Activated CD8-positive, alpha-beta T cell treated with anti-CD3 and anti-CD28 coated beads, Interleukin-2, amount 10 ng/mL, durations not matched to agents 7 days and 5 days (primary cell): Measurements from ENCODE around the gene FAM193A. TPM values are rescaled to one million over a fixed set of nuclear protein-coding genes. Genes with fewer than 3 reads are reported as not detected.
A peak's percentile ranks its signal among the peaks of the same experiment; 100 is the strongest.
"Not testable (repeated sequence)": the region's sequence is repeated elsewhere in the genome, so short reads cannot be mapped to it uniquely, and the experiment has no call there.

Source experiments
- ATAC-seq: fragments of 150-1000 bp; cut with Tn5 transposase; one replicate; pipeline ENCODE4 v1.10.0; 2021; ENCODE audit warnings: moderate library complexity
- CTCF ChIA-PET: fragments of 350-600 bp; sonication (Branson Sonifier 250); formaldehyde crosslinking; loops from one replicate; lab custom pipeline; 2021; ENCODE audit warnings: antibody characterized with exemption; lab: Charles Lee
- POLR2A ChIA-PET: fragments of 350-600 bp; sonication (Branson Sonifier 250); formaldehyde crosslinking; loops from one replicate; lab custom pipeline; 2021; ENCODE audit warnings: antibody characterized with exemption; lab: Charles Lee
- DNase-seq: peaks from one replicate; pipeline ENCODE4 v3.0.0-alpha.2; 2020
- H3K27ac Mint-ChIP-seq: one replicate; pipeline ENCODE4 v1.8.0; 2021; ENCODE audit warnings: mild to moderate bottlenecking, mixed read lengths
- H3K27me3 Mint-ChIP-seq: one replicate; pipeline ENCODE4 v1.8.0; 2021; ENCODE audit warnings: low read depth, mixed read lengths
- H3K36me3 Mint-ChIP-seq: one replicate; pipeline ENCODE4 v1.8.0; 2021; ENCODE audit warnings: low read depth, mixed read lengths
- H3K4me1 Mint-ChIP-seq: one replicate; pipeline ENCODE4 v1.8.0; 2021; ENCODE audit warnings: low read depth, mixed read lengths
- H3K4me3 Mint-ChIP-seq: one replicate; pipeline ENCODE4 v1.8.0; 2021; ENCODE audit warnings: mild to moderate bottlenecking, mixed read lengths
- H3K9me3 Mint-ChIP-seq: one replicate; pipeline ENCODE4 v1.8.0; 2022; ENCODE audit warnings: mixed read lengths; ENCODE audit not compliant: insufficient read depth
- total RNA-seq, 2 experiments: library from RNA; stranded (reverse); gene quantifications; one replicate each; pipeline ENCODE4 v1.2.3, GENCODE V29; 2021

Gene FAM193A
- total RNA-seq, 2 experiments from 2014 or later, result 31.9 to 33.0 TPM

DNA sequence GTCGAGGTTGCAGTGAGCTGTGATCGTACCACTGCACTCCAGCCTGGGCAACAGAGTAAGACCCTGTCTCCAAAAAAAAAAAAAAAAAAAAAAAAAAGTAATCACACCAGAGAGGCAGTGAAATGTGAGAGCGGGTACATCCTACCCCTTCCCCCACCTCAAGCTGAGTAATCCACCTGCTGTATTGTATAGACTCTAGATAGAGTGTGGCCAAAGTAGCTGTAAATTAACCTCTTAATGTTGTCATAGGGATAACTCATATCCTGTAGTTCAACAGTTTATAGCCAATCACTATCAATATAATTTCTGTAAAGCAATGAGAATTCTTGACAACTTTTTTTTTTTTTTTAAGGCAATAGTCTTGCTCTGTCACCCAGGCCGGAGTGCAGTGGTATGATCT lies 188.9 kb downstream of the FAM193A start:
- Mint-ChIP-seq H3K27me3 (no peaks in the 10 kb centered on the region), H3K4me3 (no peak overlapping the region), H3K36me3 (peaks cover 20% of the 10 kb centered on the region), H3K9me3 (no peaks in the 10 kb centered on the region), H3K27ac (no peak overlapping the region), H3K4me1 (peaks cover 6% of the 10 kb centered on the region)
- ATAC-seq (no peak), DNase-seq (no peak)
- CTCF ChIA-PET, result interaction anchor here (0.9 kb wide), 1 partner anchor 210 kb away, joined by 4 read pairs; no protein-coding TSS in a partner anchor
- POLR2A ChIA-PET, result no interaction called here

DNA sequence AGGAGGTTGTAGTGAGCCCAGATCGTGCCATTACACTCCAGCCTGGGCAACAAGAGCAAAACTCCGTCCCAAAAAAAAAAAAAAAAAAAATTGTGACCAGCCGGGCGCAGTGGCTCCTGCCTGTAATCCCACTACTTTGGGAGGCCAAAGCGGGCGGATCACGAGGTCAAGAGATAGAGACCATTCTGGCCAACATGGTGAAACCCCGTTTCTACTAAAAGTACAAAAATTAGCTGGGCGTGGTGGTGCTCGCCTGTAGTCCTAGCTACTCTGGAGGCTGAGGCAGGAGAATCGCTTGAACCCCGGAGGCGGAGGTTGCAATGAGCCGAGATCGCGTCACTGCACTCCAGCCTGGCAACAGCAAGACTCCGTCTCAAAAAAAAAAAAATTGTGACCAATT lies 190.4 kb downstream of the FAM193A start:
- peaks cover 19% of the 10 kb centered on the region for H3K36me3 Mint-ChIP-seq
- CTCF ChIA-PET, result interaction anchor here (0.8 kb wide), 1 partner anchor 29 kb away, joined by 3 read pairs; the partner anchor contains the start of gene TNIP2
- H3K4me3 Mint-ChIP-seq, H3K27me3 Mint-ChIP-seq, POLR2A ChIA-PET, H3K4me1 Mint-ChIP-seq, H3K9me3 Mint-ChIP-seq, DNase-seq, H3K27ac Mint-ChIP-seq, ATAC-seq: not testable (repeated sequence)

DNA sequence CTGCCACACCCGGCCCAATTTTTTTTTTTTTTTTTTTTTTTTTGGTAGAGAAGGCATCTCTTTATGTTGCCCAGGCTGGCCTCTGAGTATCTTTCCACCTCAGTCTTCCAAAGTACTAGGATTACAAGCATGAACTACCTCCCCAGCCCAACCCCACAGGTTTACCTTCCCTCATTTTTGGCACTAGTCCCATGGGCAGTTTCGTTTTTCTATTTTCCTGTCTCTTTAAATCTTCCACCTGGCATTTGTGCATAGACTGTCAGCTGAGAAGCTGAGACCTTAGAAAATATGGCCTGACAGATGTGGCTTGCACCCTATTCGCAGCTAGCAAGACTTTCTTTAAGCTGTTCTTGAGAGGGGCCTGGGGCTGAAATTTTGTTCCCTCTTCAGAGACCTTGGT lies 191.8 kb downstream of the FAM193A start:
- peaks cover 23% of the 10 kb centered on the region for H3K36me3 Mint-ChIP-seq
- ATAC-seq (no peak), DNase-seq (no peak)
- POLR2A ChIA-PET, result no interaction called here
- no peaks in the 10 kb centered on the region for H3K9me3 Mint-ChIP-seq
- H3K27me3 Mint-ChIP-seq, result no peaks in the 10 kb centered on the region
- H3K27ac Mint-ChIP-seq, result no peak overlapping the region
- CTCF ChIA-PET, result no interaction called here
- H3K4me1 Mint-ChIP-seq, result peaks cover 6% of the 10 kb centered on the region
- no peak overlapping the region for H3K4me3 Mint-ChIP-seq

DNA sequence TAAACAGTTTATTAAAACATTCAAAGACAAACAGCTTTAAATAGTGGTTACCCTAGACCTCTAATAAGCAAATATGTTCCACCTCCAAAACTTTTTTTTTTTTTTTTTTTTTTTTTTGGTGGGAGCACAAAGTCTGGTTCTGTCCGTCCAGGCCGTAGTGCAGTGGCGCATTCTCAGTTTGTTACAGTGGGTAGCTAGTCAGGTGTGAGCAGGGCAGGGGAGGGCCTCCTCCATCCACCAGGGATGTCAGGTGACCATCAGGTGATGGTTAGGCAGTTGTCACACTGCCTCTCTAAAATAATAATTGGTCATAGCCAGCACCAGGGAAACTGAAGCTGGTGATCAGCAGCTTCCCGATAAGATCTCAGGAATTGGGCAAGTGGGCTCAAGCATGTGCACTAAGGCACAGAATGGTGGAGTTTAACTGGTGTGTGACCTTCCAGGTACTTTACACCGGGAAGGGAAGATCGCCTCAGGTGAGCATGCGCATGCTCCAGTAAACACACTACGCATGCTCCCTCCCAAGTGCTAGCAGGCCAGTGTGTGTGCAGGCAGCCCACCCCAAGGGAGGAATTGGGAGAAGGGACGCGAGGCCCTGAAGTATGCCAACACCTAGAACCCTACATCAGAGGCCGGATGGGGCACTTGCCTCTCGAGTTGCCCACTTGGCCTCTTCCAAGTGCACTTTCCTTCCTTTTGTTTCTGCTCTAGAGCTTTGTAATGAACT lies 192.5 kb downstream of the FAM193A start:
- ChIA-PET POLR2A (no interaction called here), CTCF (no interaction called here)
- no peaks in the 10 kb centered on the region for H3K9me3 Mint-ChIP-seq
- no peak overlapping the region for H3K27ac Mint-ChIP-seq
- ATAC-seq (no peak), DNase-seq (no peak)
- no peak overlapping the region for H3K4me3 Mint-ChIP-seq
- H3K36me3 Mint-ChIP-seq, result peaks cover 28% of the 10 kb centered on the region
- H3K27me3 Mint-ChIP-seq, result no peaks in the 10 kb centered on the region
- H3K4me1 Mint-ChIP-seq, result peaks cover 3% of the 10 kb centered on the region

DNA sequence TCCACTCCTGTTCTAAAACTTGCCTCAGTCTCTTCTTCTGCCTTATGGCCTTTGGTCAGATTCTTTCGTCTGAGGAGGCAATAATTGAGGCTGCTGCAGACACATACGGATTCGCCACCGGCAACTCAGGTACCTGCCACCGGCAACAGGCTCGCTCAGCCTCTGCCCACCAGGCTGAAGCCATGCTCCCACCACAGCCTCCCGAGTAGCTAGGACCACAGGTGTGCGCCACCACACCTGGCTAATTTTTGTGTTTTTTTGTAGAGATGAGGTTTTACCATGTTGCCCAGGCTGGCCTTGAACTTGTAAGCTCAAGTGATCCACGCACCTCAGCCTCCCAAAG lies 193.1 kb downstream of the FAM193A start:
- Mint-ChIP-seq H3K27me3 (no peaks in the 10 kb centered on the region), H3K36me3 (peaks cover 31% of the 10 kb centered on the region), H3K9me3 (peaks cover 3% of the 10 kb centered on the region), H3K4me1 (no peaks in the 10 kb centered on the region), H3K4me3 (no peak overlapping the region), H3K27ac (no peak overlapping the region)
- DNase-seq (no peak), ATAC-seq (no peak)
- CTCF ChIA-PET, result no interaction called here
- POLR2A ChIA-PET, result no interaction called here

DNA sequence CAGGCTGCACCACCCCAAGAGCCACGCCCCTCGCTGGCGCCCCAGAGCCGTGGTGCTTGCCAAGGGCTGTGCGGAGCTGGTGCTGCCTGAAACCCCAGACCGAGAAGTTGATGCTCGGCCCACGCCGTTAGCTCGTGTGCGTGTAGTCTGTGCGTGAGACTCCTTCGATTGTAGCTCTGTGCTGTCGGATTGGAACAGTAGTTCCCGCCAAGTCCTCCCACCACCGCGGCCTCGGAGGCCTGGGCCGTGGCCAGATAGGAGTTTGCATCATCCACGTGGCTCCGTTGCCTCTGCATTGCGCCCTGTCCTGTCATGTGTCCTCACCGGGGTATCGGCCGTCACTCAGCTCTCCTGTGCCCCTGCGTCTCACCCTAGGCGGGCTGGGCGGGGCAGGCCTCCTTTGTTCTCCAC lies 195.5 kb downstream of the FAM193A start:
- Mint-ChIP-seq H3K27me3 (no peaks in the 10 kb centered on the region), H3K4me3 (no peak overlapping the region), H3K9me3 (peaks cover 21% of the 10 kb centered on the region), H3K36me3 (peaks cover 47% of the 10 kb centered on the region), H3K27ac (no peak overlapping the region), H3K4me1 (no peaks in the 10 kb centered on the region)
- DNase-seq, result no peak
- CTCF ChIA-PET, result no interaction called here
- POLR2A ChIA-PET, result no interaction called here
- ATAC-seq, result no peak

DNA sequence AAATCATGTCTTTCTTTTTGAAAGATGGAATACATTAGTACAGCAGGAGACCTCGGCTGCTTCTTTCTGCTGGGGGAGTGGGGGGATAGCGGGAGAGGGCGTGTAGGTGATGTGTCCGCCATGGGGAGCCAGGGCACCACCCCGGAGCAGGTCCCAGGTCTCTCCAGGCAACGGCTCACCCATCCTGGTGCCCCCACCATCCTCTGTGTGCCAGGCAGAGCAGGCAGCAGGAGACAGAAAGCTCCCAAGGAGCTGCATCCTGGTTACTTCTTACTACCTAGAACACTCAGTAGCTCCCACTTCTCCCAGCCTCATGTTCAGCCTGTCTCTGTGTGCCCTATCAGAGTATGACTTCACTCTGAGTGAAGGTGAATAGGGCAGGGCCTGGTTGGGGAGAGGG lies 196.1 kb downstream of the FAM193A start:
- no peak overlapping the region for H3K27ac Mint-ChIP-seq
- no peaks in the 10 kb centered on the region for H3K27me3 Mint-ChIP-seq
- H3K4me3 Mint-ChIP-seq, result no peak overlapping the region
- DNase-seq, result no peak
- ChIA-PET POLR2A (no interaction called here), CTCF (no interaction called here)
- H3K9me3 Mint-ChIP-seq, result peaks cover 21% of the 10 kb centered on the region
- no peaks in the 10 kb centered on the region for H3K4me1 Mint-ChIP-seq
- peaks cover 47% of the 10 kb centered on the region for H3K36me3 Mint-ChIP-seq
- ATAC-seq, result no peak

DNA sequence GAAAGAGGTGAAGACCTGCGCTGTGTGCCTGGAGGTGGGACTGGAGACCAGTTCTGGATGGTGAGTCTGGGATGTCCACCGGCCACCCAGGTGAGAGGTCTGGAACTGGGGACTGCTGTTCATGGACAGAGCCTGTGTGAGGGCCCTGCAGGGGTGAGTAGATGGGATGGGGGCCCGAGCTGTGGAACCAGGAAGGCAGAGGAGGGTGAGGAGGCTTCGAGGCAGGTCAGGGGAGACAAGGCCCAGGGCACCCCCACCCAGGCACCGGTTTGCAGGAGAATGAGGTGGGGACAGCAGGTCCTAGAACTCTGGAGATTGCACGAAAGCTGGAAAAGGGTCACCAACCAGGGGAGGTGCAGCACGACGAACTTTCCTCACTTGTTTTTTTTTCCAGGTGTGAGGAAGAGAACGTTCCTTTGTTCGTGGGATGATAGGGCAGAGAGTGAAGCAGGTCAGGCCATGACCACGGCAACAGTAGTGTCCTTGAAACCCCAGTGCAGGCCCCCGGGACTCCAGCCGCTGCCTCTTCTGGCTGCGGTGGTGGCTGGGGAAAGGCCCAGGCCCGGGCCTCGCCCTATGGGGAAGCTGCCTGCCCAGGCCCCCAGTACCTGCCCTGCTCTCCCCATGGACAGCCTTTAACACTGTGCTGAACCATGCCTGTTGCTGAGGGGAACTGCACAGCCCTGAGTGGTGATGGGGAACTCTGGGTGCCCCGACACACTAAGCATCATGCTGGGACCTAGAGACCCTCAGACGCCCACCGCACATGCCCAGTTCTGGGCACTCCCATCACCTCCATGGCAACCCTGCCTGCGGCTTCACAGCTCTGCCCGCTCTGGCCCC lies 196.8 kb downstream of the FAM193A start:
- CTCF ChIA-PET, result no interaction called here
- peaks cover 48% of the 10 kb centered on the region for H3K36me3 Mint-ChIP-seq
- H3K27ac Mint-ChIP-seq, result peak overlapping the region; percentile 35

DNA sequence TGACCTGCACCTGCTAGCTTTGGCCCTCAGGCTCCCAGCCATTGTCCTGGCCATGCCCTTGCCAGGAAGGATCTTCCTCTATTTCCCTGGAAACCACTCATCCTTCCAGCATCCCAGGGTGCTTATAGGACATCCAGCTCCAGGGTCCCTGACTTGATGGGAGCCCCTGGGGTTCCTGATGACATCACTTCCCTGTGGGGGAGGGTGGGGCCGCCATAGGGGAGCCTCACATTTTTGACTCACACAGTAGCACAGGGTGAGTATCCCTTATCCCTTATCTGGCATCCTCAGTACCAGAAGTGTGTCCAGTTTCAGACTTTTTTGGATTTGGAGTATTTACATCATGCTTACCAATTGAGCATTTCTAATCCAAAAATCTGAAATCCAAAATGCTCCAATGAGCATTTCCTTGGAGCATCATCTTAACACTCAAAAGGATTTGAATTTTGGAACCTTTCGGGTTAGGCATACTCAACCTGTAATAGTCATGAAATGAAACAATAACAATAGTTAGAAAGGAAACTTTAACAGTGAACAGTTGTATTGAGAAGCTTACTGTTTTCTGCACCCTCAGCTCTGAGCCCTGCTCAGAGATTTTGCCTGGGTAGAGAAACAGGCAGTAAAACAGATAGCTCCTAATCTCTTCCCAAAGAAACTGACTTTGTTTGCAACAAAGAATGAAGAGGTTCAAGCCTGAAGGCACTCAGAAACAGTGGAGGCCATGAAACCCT lies 197.6 kb downstream of the FAM193A start:
- Mint-ChIP-seq H3K4me1 (no peaks in the 10 kb centered on the region), H3K36me3 (peaks cover 50% of the 10 kb centered on the region), H3K27me3 (no peaks in the 10 kb centered on the region), H3K9me3 (peaks cover 21% of the 10 kb centered on the region), H3K27ac (no peak overlapping the region), H3K4me3 (no peak overlapping the region)
- no peak for ATAC-seq
- no peak for DNase-seq
- POLR2A ChIA-PET, result interaction anchor here (0.6 to 1.2 kb wide), 2 partner anchors 9 to 125 kb away, joined by 3 to 4 read pairs; no protein-coding TSS in a partner anchor
- CTCF ChIA-PET, result interaction anchor here (1.0 kb wide), 1 partner anchor 220 kb away, joined by 3 read pairs; no protein-coding TSS in a partner anchor

More for the DNA sequence above, 196.8 kb downstream of the FAM193A start:
- no peaks in the 10 kb centered on the region for H3K27me3 Mint-ChIP-seq
- H3K4me3 Mint-ChIP-seq, result no peak overlapping the region
- POLR2A ChIA-PET, result interaction anchor here (0.6 to 1.2 kb wide), 2 partner anchors 9 to 126 kb away, joined by 3 to 4 read pairs; no protein-coding TSS in a partner anchor
- no peaks in the 10 kb centered on the region for H3K4me1 Mint-ChIP-seq
- ATAC-seq (peak; percentile 22), DNase-seq (no peak)
- peaks cover 21% of the 10 kb centered on the region for H3K9me3 Mint-ChIP-seq

DNA sequence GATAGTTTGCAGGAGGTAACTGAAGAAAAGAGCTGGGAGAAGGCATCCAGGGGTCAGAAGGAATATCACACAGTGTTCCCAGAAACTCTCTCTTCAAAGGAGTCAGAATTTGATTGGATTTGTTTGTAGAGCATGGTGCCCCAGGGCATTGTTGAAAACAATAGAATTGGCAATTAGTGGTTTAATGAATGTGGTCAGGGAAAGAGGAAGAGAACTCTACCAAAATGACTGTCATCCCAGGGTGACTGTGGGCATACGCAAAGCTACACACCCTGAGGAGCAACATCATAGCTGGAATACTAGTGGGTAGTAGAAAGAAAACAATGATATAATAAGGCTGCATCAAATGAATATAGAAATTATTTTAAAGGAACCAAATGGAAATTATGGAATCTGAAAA lies 198.2 kb downstream of the FAM193A start:
- DNase-seq, result no peak
- Mint-ChIP-seq H3K36me3 (peaks cover 50% of the 10 kb centered on the region), H3K4me1 (no peaks in the 10 kb centered on the region), H3K9me3 (peaks cover 21% of the 10 kb centered on the region), H3K27ac (no peak overlapping the region), H3K4me3 (no peak overlapping the region), H3K27me3 (no peaks in the 10 kb centered on the region)
- ATAC-seq, result no peak
- POLR2A ChIA-PET, result interaction anchor here (1.2 kb wide), 1 partner anchor 10 kb away, joined by 3 read pairs; no protein-coding TSS in a partner anchor
- CTCF ChIA-PET, result interaction anchor here (1.0 kb wide), 1 partner anchor 219 kb away, joined by 3 read pairs; no protein-coding TSS in a partner anchor

DNA sequence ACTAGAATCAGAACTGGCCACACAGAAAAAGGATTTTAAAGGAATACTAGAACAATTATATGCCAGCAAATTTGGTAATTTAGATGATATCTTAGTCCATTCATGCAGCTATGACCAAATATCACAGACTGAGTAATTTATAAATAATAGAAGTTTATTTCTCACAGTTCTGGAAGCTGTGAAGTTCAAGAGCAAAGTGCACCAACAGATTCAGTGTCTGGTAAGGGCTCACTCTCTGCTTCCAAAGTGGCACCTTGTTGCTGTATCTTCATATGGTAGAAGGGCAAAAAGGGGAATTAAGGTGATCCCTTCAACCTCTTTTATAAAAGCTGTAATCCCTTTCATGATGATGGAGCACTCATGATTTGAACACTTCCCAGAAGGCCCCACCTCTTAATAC lies 199.4 kb downstream of the FAM193A start:
- CTCF ChIA-PET, result no interaction called here
- Mint-ChIP-seq H3K4me3 (no peak overlapping the region), H3K4me1 (no peaks in the 10 kb centered on the region), H3K9me3 (peaks cover 21% of the 10 kb centered on the region), H3K36me3 (peaks cover 50% of the 10 kb centered on the region), H3K27ac (no peak overlapping the region), H3K27me3 (no peaks in the 10 kb centered on the region)
- ATAC-seq (no peak), DNase-seq (no peak)
- POLR2A ChIA-PET, result no interaction called here
